Spleen (tissue), 7 donors: Measurements from ENCODE around the gene ZNF836.

Experiments used
- CTCF ChIP-seq, 11 experiments: fragments of 200-600 bp in 7 of 11; fragments of 450-650 bp in 4 of 11; sonication (generic) in 4 of 11; IDR thresholded peaks in 8 of 11; conservative IDR thresholded peaks in 3 of 11; 1 replicate in 7 of 11; 2 replicates in 4 of 11; pipeline versions ENCODE4 v1.4.0 to v1.8.0; 2016 to 2021; ENCODE audit warnings: antibody characterized with exemption in 11 of 11, inconsistent platforms in 4 of 11, mild to moderate bottlenecking in 1 of 11
- POLR2AphosphoS5 ChIP-seq, 3 donors: sonication (generic); formaldehyde crosslinking; IDR thresholded peaks; one replicate each; pipeline ENCODE4 v1.5.1; 2017; ENCODE audit warnings: antibody characterized with exemption in 3 of 3
- donor health status: DM: no; HTN: no; CAD: no; lungs with moderate emphysema.
- donor health status: DM: no; HTN: no; CAD: no.
- donor health status: DM: no; HTN: no; CAD: no.

- TF ChIP-seq CTCF (IDR thresholded peaks at IDR 0.05 in 8 of 11, conservative IDR thresholded peaks at IDR 0.05 in 3 of 11), result no peak
- no peak for TF ChIP-seq POLR2AphosphoS5 (IDR thresholded peaks at IDR 0.05)
These were observed 5.2 kb upstream of the ZNF836 start for GRCh38 chr19:52176574-52176973.
